HCT116 (cell line): ENCODE data around the gene COL5A1.

Source experiments
- CBX3 ChIP-seq: IDR thresholded peaks from 2 replicates; pipeline ENCODE4 v1.6.1; 2012; ENCODE audit warnings: low read depth
- CEBPB ChIP-seq: IDR thresholded peaks from 2 replicates; pipeline ENCODE4 v1.6.1; 2012; ENCODE audit warnings: low read depth
- POLR2A ChIP-seq: IDR thresholded peaks from 2 replicates; pipeline ENCODE4 v1.7.0; 2011; ENCODE audit warnings: borderline replicate concordance; ENCODE audit not compliant: insufficient read depth, insufficient read length; ENCODE audit errors: extremely low read depth
- TF ChIP-seq, protein P1 (sequence below), 3 experiments: fragments of 200-600 bp in 1 of 3; sonication (generic) in 1 of 3; IDR thresholded peaks in 2 of 3; conservative IDR thresholded peaks in 1 of 3; 2 replicates each; pipeline ENCODE4 v1.5.1; 2012 to 2017; ENCODE audit warnings: low read depth in 2 of 3, low read length in 2 of 3, antibody characterized with exemption in 1 of 3, borderline replicate concordance in 1 of 3, control low read depth in 1 of 3, mild to moderate bottlenecking in 1 of 3, mixed read lengths in 1 of 3, mixed run types in 1 of 3, moderate library complexity in 1 of 3; ENCODE audit not compliant: insufficient read depth in 1 of 3

- TF ChIP-seq, protein P1, sequence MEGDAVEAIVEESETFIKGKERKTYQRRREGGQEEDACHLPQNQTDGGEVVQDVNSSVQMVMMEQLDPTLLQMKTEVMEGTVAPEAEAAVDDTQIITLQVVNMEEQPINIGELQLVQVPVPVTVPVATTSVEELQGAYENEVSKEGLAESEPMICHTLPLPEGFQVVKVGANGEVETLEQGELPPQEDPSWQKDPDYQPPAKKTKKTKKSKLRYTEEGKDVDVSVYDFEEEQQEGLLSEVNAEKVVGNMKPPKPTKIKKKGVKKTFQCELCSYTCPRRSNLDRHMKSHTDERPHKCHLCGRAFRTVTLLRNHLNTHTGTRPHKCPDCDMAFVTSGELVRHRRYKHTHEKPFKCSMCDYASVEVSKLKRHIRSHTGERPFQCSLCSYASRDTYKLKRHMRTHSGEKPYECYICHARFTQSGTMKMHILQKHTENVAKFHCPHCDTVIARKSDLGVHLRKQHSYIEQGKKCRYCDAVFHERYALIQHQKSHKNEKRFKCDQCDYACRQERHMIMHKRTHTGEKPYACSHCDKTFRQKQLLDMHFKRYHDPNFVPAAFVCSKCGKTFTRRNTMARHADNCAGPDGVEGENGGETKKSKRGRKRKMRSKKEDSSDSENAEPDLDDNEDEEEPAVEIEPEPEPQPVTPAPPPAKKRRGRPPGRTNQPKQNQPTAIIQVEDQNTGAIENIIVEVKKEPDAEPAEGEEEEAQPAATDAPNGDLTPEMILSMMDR (IDR thresholded peaks at IDR 0.05 in 2 of 3, conservative IDR thresholded peaks at IDR 0.05 in 1 of 3; ENCODE audit: borderline replicate concordance in 1 of 3, insufficient read depth in 1 of 3, low read depth in 2 of 3, low read length in 2 of 3): no peak
- TF ChIP-seq CEBPB (no peak), POLR2A (no peak), CBX3 (no peak)
Measured at GRCh38 chr9:134629061-134629585, 12.5 kb upstream of the COL5A1 start.
